Medulla oblongata (tissue), 1 donor: ENCODE results near the gene ASB9.
A peak's percentile ranks its signal among the peaks of the same experiment; 100 is the strongest.
"Not testable (repeated sequence)": the region's sequence is repeated elsewhere in the genome, so short reads cannot be mapped to it uniquely, and the experiment has no call there.

Source experiments
- DNase-seq: peaks from one replicate; pipeline ENCODE4 v3.0.0-alpha.2; 2015; ENCODE audit errors: extremely low spot score

Gene ASB9, protein sequence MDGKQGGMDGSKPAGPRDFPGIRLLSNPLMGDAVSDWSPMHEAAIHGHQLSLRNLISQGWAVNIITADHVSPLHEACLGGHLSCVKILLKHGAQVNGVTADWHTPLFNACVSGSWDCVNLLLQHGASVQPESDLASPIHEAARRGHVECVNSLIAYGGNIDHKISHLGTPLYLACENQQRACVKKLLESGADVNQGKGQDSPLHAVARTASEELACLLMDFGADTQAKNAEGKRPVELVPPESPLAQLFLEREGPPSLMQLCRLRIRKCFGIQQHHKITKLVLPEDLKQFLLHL

GRCh38 chrX:15269618-15270521 lies at the start of gene ASB9:
Gene ASB9, minus strand, starts transcription at chrX:15270083. Its CDS starts 209 bp downstream, at chrX:15269874.
- DNase-seq = no peak

DNA sequence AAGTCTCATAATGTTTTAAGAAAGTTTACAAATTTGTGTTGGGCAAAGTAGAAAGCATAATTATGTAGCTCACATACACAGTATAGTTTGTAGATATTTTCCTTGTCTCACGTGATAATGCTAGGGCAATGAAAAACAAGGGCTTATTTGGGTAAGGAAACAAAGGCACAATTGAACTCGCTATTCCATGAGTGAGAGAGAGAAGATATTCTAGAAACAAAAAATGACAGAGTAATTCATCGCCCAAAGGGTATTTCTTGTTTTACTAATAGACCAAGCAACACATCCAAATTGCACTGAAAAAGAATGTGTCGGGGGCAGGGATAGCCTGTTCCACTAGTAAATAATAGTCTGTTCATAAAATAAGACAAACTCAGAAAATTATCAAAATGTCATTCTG lies 49.2 kb upstream of the ASB9 start:
- peak; percentile 73 for DNase-seq

- no peak for DNase-seq
Measured at GRCh38 chrX:15315509-15315908, 45.6 kb upstream of the ASB9 start, which contains the start of gene ASB11. Gene ASB11, minus strand, starts transcription at chrX:15315640. Its CDS starts 35 bp downstream, at chrX:15315605.

GRCh38 chrX:15314472-15314871 lies 44.6 kb upstream of the ASB9 start:
- DNase-seq = no peak

GRCh38 chrX:15311119-15311518 lies 41.2 kb upstream of the ASB9 start:
- no peak for DNase-seq

DNA sequence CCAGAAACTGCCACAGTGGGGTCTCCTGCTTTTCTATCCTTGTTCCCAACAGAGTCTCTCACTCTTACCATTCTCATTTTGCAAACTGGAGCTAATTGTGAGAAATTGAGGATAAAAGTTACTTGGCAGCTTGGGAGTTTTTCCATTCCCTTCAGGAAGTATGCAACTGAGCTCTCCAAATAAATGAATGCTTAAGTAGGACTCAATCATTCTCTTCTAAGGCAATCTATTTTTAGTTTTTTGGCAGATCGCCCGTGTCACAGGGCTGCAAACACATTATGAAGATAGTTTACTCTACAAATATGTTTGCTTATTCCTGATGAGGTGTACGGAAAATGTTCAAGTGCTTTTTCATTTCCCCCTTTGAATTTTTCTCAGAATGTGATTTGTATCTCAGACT lies 40.2 kb upstream of the ASB9 start:
- peak; percentile 54 for DNase-seq

DNA sequence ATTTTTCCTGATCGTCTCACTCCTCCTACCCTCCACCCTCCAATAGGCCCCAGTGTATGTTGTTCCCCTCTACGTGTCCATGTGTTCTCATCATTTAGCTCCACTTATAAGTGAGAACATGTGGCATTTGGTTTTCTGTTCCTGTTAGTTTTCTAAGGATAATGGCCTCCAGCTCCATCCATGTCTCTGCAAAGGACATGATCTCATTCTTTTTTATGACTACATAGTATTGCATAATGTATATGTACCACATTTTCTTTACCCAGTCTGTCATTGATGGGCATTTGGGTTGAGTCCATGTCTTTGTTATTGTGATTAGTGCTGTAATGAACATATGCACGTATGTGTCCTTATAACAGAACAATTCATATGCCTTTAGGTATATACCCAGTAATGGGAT lies 36.0 kb upstream of the ASB9 start:
- DNase-seq = not testable (repeated sequence)

DNA sequence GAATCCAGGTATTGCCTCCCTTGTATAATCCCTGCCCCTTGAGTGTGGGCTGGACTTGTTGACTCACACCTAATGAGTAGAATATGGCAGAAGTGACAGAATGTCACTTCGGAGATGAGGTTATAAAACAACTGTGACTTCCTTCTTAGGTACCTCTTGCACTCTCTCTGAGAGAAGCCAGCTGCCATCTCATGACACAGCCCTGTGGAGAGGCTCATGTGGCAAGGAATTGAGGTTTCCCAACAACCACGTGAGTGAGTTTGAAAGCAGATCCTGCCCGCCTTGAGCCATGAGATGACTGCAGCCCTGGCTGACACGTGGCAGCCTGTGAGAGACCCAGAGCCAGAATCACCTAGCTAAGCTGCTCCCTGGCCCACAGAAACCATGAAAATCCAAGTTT lies 32.0 kb upstream of the ASB9 start:
- DNase-seq = peak; percentile 47

DNA sequence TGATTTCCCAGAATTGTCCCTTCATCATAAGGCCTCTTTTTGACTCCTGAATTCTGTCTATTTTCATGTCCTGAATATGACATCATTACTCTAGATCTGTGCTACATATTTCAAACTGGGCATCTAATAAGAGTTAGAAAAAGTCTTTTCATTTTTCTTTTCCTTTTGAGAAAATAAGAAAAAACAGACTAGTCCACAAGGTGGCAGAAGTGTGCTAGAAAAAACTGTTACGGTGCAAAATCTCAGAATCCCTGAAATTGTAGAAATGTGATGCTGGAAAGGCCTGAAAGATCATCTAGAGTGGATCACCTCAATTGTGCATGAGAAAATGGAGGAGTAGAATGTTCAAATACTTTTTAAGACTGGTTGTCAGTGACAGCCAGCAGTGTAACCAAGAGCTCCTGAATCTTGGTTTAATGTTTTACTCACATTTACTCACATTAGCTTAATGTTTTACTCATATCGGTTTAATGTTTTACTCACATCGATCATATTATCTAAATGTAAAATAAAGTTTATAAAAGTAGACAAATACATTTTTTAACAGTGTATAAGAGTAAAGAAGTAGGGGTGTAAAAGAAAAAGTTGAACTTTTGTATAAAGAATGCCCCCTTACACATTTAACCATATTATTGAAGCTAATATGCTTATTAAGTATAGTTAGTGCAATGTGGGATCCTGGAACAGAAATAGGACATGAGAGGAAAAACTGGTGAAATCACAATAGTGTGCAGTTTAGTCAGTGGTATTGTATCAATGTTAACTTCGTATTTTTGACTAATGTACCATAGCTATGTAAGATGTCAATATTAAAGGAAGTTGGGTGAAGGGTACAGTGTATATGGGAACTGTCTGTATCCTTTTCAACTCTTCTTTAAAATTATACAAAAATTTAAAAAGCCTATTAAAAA lies 30.3 kb upstream of the ASB9 start:
- DNase-seq = peak; percentile 57

DNA sequence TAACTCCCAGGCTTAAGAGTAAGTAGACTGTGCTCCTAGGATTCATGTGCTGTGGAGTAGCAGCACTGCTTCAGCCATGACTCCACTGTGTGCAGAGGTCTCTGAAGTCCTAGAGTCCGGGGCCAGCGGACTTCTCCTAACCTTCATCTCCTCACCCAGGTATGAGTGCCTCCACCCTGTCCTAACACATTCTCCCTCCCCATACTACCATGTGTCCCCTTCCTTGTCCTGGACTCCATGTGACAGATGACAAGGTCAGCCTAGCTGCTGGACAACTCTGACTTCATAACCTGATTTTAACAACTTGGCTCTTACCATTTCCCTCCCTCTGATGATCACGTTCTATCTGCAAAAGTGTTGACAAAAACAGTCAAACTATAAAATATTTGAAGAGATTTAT lies 28.9 kb upstream of the ASB9 start:
- DNase-seq = no peak

DNA sequence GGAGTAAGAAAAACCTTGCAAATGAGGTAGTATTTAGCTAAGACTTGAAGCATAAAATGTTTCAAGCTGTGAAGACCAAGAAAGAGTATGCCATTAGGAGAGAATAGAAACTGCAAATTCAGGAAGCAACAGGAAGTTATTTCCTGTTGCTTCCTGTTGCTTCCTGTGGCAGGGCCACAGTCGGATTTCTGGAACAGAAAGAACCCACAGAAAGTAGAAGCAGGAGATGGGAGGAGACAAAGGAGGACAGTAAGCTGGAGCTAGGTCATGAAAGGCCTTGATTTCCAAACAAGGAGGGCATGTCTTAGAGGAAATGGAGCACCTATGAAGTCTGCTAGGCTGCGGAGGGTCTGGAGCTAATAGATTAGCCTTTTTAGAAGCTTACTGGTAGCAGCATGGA lies 28.3 kb upstream of the ASB9 start:
- DNase-seq = no peak

DNA sequence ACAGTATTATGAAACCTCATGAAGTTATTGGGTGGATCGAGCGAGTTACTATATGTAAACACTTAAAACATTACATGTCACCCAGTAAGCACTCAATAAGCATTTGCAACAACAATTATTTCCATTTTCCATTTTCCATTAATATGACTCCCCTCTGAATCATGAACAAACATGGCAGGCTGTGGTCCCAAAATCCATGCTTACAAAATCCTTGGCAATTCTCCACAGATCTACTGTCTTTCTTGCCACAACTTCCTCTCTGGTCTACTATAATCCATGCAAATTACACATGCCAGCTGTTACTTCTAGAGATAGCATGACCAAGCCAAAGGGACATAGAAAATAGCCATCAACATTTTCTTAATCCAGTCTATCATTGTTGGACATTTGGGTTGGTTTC lies 23.6 kb upstream of the ASB9 start:
- DNase-seq = no peak

DNA sequence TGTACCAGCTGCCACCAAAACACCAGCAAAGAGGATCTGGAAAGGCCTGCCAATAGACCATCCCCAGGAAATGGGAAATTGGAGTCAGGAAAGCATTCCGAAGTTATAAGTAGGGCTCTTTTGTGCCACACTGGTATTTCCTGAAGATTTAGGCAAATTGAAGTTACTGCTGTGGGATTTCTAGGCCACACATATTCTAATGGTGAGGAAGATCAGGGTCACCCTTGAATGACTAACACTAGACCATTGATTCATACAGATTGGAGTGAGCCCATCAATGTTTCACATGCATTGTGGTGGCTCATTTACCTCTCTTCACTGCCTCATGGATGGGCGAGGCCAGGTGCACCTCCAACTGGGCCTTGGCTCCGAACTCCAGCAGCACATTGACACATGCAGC lies 23.0 kb upstream of the ASB9 start:
- DNase-seq = no peak

GRCh38 chrX:15277604-15278003 lies 7.7 kb upstream of the ASB9 start:
- DNase-seq = no peak

DNA sequence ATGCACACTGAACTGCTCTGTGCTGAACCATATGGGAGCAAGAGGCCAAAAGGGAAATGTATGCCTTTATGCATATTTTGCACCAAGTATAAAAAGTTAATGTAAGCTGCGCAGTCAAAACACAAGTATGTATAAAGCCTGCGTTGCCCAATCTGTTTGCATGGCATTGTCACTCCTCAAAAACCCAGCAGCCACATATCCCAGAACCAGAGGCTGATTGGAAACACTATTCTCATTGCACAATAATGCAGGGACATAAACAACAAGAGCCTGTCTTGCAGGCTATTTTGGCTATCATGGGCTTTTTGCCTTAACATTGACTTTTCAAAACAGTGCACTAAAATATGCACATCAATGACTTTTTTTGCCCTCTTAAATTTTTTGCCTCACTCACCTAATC lies 5.1 kb upstream of the ASB9 start:
- DNase-seq = no peak

DNA sequence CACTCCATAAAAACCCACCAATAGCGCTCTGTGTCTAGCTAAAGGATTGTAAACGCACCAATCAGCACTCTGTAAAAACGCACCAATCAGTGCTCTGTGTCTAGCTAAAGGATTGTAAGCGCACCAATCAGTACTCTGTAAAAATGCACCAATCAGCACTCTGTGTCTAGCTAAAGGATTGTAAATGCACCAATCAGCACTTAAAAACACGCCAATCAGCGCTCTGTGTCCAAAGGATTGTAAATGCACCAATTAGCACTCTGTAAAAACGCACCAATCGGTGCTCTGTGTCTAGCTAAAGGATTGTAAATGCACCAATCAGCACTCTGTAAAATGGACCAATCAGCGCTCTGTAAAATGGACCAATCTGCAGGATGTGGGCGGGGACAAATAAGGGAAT lies 3.4 kb upstream of the ASB9 start:
- DNase-seq = not testable (repeated sequence)

DNA sequence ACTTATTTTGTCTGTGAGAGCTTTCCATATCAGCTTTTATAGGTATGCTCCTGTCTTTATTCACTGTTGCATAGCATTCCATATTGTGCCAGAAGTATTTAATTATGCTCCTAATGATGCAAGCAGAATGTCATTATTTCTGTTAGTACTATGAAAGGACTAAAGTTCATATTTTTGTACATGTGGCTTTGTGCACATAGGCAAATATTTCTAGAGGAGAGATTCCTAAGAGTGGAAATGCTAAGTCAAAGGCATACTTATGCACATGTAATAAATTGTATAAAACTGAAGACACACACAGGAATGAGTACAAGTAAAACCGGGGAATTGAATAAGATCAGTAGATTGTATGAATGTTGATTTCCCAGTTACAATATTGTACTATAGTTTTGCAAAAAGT lies 1.9 kb upstream of the ASB9 start:
- no peak for DNase-seq

- no peak for DNase-seq
Measured at GRCh38 chrX:15269120-15269519, 763 bp downstream of the ASB9 start.

- DNase-seq = no peak
Measured at GRCh38 chrX:15254852-15255251, 15.0 kb downstream of the ASB9 start.

- no peak for DNase-seq
Measured at GRCh38 chrX:15245896-15246295, 24.0 kb downstream of the ASB9 start.

DNA sequence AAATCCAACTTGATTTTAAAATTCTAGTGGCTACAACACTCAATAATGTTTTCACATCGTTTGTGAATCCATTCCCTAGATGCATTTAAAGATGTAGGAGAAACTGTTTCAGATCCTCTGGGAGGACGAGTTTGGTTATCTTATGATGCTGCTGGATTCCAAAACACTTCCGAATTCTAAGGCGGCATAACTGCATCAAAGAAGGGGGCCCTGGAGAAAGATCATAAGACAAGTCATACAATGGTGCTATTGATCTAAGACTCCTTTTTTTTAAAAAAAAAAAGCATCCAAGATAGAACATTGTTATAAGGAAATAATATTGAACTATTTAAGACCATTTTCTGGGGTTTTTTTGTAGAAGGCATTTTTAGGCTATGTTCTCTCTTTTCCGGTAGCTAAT lies 25.5 kb downstream of the ASB9 start:
- no peak for DNase-seq
